HG02759 (cell line): ENCODE results near the gene CEP55.
"Not testable (repeated sequence)": the region's sequence is repeated elsewhere in the genome, so short reads cannot be mapped to it uniquely, and the experiment has no call there.

Experiments
- ATAC-seq: cut with Tn5 transposase; IDR thresholded peaks from one replicate; pipeline ENCODE4 v1.9.1; 2021; ENCODE audit warnings: mild to moderate bottlenecking, moderate library complexity; ENCODE audit not compliant: unreplicated experiment

Gene CEP55

DNA sequence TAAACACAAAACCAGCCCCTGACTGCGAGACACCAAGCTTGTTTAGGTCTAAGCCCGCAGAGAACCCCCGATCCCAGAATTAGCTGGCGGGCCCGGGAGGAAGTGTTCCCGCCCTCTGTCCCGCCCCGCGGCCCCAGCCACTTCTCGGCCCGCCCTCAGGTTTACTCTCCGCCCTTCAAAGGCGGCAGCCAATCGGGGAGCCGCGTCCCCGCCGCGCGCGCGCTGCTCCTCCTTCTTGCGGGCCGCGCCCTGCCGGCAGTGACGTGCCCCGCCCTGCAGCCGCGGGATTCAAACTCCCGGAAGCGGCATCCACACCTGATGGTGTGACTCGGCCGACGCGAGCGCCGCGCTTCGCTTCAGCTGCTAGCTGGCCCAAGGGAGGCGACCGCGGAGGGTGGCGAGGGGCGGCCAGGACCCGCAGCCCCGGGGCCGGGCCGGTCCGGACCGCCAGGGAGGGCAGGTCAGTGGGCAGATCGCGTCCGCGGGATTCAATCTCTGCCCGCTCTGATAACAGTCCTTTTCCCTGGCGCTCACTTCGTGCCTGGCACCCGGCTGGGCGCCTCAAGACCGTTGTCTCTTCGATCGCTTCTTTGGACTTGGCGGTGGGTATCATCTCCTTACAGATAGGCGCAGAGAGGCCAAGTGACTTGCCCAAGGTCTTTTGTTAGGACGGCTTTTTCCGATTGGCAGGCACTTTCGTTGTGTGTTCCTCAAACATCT, at the start of gene CEP55:
CEP55 (plus strand) TSS at position 291 of the 720 bp plus-strand sequence. CDS start 3,440 bp downstream, outside the sequence.
- peak; percentile 99 for ATAC-seq

DNA sequence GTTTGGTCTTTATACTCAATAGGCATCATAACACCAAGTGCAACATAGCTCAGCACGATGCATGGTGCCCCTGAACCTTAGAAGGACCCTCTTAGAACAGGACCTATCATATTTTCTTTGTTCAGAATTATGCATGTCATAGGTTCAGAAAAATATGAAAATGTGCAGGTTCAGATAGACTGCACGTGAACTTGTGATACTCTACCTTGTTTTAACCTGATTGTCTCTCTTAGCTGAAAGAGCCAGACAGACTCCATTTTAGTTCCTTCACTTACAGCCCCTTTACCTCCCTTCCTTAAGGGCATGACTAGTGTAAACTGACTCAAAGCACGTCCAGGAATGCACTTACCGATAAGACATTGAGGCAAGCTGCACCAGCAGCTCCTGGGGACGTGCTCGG, 49.4 kb upstream of the CEP55 start:
- ATAC-seq: no peak

GRCh38 chr10:93447970-93448369, 48.4 kb upstream of the CEP55 start:
- ATAC-seq: no peak

GRCh38 chr10:93451244-93451947, 45.0 kb upstream of the CEP55 start:
- ATAC-seq: no peak

GRCh38 chr10:93452143-93452542, 44.3 kb upstream of the CEP55 start:
- no peak for ATAC-seq

- ATAC-seq: no peak
Measured at GRCh38 chr10:93454146-93454545, 42.3 kb upstream of the CEP55 start.

DNA sequence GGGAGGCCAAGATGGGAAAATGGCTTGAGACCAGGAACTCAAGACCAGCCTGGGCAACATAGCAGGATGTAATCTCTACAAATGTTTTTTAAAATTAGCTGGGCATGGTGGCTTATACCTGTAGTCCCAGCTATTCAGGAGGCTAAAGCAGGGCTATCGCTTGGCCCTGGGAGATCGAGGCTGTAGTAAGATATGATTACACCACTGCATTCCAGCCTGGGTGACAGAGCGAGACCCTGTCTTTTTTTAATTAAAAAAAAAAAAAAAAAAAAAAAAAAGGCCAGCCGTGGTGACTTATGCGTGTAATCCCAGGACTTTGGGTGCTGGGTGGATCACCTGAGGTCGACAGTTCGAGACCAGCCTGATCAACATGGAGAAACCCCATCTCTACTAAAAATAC, 41.7 kb upstream of the CEP55 start:
- no peak for ATAC-seq

DNA sequence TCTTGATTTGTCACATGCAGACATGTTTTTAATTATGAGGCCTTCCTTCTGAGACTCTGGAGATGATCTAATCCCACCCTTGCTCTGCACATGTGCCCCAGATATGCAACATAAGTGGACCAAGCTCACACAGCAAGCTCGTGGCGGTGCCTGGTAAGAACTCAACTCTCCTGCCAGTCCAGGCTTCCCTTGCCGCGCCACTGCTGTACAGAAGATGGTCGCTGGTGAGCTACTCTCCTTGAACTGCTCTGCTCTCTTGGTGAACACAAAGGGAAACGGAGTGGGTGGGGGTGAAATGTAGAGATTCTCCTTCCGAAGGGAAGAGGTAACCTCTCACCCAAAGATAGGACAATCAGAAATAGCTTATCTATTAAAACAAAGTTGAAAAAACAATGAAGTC, 39.9 kb upstream of the CEP55 start:
- no peak for ATAC-seq

DNA sequence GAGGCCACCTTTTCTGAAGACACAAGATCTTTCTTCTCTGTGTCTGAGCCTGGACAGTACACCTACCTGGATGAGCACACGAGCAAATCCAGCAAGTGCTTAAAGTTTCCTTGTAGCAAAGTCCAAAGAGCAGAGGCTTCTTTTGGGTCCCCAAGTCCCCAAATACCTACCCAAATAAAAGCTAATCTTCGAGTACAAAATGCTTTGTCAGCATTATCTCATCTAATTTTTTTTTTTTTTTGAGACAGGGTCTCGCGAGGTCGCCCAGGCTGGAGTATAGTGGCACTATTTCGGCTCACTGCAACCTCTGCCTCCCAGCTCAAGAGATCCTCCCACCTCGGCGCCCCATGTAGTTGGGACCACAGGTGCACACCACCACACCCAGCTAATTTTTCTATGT, 38.9 kb upstream of the CEP55 start:
- ATAC-seq: no peak

DNA sequence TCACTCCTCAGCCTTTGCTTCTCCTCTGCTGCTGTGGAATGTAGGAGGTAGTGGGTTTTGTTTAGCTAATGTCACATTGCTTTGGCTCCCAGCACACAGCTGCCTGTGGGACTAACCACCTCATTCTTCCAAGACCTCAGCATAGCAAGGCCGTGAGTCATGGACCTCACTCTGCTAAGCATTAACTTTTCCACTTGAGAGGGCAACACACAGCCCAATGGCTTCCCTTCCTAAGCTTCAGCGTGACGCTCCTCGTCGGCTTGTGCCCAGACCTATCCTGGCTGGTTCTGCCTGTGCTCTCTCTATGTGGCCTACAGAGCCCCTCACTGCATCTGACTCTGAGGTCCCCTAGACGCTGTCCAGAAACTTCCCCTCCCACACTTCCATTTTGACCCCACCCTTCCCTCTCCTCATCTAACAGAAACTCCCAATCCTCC, 37.6 kb upstream of the CEP55 start:
- ATAC-seq: no peak

- no peak for ATAC-seq
Measured at GRCh38 chr10:93459466-93459865, 36.9 kb upstream of the CEP55 start.

DNA sequence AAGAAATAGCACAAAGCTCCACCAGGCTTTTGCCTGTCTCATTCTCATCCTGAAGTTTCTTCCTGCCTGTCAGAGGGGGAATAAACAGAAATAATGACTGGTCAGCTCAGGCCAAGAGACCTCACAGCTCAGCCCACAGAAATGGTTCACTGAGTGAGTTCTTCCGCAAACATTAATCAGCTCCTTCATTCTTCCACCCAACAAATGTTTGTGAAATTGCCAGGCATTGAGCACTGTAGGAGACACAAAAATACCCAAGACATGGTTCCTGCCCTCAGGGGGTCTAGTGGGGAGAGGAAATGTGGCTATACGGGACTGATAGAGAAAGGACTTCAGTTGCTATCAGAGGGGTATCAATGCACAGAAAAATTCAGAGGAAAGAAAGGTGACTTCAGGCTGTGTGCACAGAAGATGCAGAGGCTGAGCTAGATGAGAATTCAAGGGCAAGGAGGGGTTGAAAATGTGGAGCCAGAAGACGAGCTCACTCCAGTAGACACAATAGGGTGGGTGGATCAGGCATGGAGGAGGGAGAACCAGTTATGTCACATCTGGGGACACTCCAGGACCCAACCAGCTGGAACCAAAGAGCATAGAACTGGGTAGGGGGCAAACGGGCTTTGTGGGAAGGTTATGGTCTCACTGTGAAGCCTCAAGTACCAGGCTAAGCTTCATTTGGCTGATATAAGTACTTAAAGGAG, 35.2 kb upstream of the CEP55 start:
- no peak for ATAC-seq

GRCh38 chr10:93461807-93462178, 34.6 kb upstream of the CEP55 start:
- no peak for ATAC-seq

GRCh38 chr10:93462371-93462770, 34.0 kb upstream of the CEP55 start:
- ATAC-seq: no peak

DNA sequence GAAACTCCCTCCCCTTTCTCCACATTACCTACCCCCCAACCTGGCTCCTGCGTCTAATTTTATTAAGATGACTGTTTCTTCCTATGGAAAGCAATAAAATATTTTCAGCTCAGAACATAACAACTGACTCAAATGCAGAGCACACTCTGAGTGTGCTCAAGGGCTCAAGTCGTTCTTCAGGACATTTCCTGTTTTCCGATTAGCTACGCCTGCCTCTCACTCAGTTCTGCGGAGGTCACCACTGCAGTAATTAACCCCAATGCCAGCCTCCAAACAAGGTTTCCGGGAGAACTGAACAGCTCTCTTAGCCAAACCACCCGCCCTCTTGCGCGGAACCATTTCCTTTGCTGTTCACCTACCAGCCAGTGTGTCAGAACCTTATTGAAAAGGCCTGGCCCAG, 33.5 kb upstream of the CEP55 start:
- ATAC-seq: no peak

DNA sequence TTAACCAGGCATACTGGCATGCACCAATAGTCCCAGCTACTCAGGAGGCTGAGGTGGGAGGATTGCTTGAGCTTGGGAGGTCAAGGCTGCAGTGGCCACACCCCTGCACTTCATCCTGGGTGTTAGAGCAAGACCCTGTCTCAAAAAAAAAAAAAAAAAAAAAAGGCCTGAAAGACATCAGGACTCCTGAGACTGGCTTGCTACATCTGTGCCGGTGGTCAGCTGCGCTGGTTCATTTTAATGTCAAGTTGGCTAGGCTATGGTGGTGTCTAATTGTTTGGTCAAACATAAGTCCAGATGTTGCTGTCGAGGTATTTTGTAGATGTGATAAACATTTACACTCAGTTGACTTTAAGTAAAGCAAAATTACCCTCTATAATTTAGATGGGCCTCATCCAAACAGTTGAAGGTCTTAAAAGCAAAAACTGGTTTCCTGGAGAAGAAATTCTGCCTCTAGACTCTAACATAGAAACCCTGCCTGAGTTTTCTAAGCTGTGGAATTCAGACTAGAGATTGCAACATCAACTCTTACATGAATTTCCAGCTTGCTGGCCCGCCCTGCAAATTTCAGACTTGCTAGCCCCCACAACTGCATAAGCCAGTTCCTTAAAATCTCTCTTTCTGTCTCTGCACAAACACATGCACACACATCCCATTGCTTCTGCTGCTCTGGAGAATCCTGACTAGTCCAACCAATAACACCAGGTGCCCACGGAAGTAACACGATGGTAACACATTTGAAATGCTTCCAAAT, 32.5 kb upstream of the CEP55 start:
- no peak for ATAC-seq

DNA sequence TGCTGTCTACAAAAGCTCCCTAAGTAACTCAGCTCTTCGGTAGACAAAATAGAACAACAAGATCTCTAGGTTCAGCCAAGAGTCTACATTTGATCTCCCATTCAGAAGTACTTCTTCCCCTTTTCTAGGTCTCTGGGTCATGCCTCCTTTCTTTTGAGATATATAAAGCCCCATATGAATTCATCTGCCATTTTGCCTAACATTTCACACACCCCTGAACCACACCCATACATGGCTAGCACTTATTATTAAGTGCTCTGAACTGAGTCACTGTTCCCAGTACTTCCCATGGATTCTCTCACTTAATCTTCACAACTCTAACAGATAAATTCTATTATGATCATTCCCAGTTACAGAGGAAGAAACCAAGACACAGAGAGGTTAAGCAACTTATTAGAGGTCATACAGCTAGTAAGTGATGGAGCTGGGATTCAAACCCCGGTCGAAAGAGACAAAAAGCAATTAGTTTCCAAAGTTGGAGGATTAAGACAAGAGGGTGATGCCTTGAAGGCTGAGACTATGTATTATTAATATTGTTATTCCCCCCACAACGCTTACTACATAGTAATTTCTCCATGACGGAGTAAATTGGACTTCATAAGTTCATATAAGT, 31.5 kb upstream of the CEP55 start:
- no peak for ATAC-seq

DNA sequence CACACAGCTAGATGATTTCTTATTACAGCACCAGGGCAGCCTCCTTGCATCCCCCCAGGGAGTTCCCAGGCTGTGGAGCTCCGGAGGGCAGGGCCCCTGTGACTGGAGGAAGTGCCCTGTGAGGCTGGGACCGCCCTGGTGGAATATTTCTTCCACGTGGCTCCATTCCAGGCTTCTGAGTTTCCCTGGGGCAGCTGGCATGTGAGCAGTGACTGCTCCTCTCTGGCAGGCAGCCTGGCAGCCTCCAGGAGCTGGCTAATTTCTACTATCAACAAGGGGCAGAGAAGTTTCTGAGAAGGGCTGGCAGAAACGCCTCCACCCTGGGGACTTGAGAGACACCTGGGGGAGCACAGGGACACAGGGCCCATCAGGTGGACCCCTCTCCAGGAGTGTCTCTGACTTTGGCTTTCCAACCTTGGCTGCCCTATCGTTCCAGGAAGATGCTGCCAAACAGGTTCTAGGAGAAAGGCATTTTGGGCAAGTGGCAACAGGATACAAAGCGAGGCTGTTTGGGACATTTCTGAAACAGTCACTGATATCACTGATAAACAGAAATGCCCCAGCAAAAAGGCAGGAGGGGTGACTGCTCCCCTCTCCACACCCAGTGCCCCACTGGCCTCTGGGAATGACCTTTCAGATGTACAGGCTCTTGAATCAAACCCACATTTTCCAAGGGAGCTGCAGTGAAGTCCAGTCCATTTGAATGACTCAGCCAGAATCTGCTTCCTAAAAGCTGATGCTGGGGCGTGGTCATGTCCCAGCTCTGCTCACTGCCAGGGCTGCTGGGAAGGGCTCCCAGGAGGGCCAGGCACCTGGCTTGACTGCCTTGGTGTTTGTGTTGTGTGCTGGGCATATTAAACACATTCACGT, 30.4 kb upstream of the CEP55 start:
- ATAC-seq: no peak

- not testable (repeated sequence) for ATAC-seq
Measured at GRCh38 chr10:93467635-93468034, 28.8 kb upstream of the CEP55 start.
